WTC11 (cell line): ENCODE results near the gene PATE3. TPM values are rescaled to one million over a fixed set of nuclear protein-coding genes. Genes with fewer than 3 reads are reported as not detected.

Experiments used
- ATAC-seq: fragments of 200-7000 bp; cut with Tn5 transposase; 2 replicates; pipeline ENCODE4 v1.10.0; 2021; ENCODE audit warnings: mild to moderate bottlenecking, moderate library complexity
- CTCF ChIA-PET: fragments of 300-600 bp; sonication (Branson Sonifier 250); formaldehyde crosslinking; loops from one replicate; lab custom pipeline; 2021; ENCODE audit warnings: antibody characterized with exemption; lab: Charles Lee
- POLR2A ChIA-PET: fragments of 350-600 bp; sonication (Branson Sonifier 250); formaldehyde crosslinking; loops from one replicate; lab custom pipeline; 2021; ENCODE audit warnings: antibody characterized with exemption; lab: Charles Lee
- DNase-seq: peaks from one replicate; pipeline ENCODE4 v3.0.0; 2021; ENCODE audit warnings: low spot score
- H3K27ac Mint-ChIP-seq: 2 replicates; pipeline ENCODE4 v1.8.0; 2021; ENCODE audit warnings: mixed read lengths
- H3K27me3 Mint-ChIP-seq: 2 replicates; pipeline ENCODE4 v1.8.0; 2021; ENCODE audit warnings: low read depth, mild to moderate bottlenecking, moderate library complexity, mixed read lengths
- H3K36me3 Mint-ChIP-seq: 2 replicates; pipeline ENCODE4 v1.8.0; 2021; ENCODE audit warnings: mixed read lengths
- H3K4me1 Mint-ChIP-seq: 2 replicates; pipeline ENCODE4 v1.8.0; 2022; ENCODE audit warnings: mixed read lengths
- H3K4me3 Mint-ChIP-seq: 2 replicates; pipeline ENCODE4 v1.8.0; 2021; ENCODE audit warnings: mild to moderate bottlenecking, moderate library complexity, mixed read lengths
- H3K9me3 Mint-ChIP-seq: 2 replicates; pipeline ENCODE4 v1.8.0; 2021; ENCODE audit warnings: mixed read lengths
- CBFB ChIP-seq: sonication (generic); formaldehyde crosslinking; IDR thresholded peaks from 2 replicates; pipeline ENCODE4 v1.8.1; 2022; ENCODE audit warnings: mild to moderate bottlenecking, low read depth, missing genetic modification reagents
- E2F5 ChIP-seq: sonication (generic); formaldehyde crosslinking; IDR thresholded peaks from 2 replicates; pipeline ENCODE4 v1.8.1; 2022; ENCODE audit warnings: mild to moderate bottlenecking, moderate library complexity, missing genetic modification reagents
- ESRRA ChIP-seq: sonication (generic); formaldehyde crosslinking; IDR thresholded peaks from 2 replicates; pipeline ENCODE4 v1.8.1; 2022; ENCODE audit warnings: mild to moderate bottlenecking, missing genetic modification reagents, borderline replicate concordance
- GTF2I ChIP-seq: fragments of 250-450 bp; sonication (Bioruptor Pico); conservative IDR thresholded peaks from 2 replicates; pipeline ENCODE4 v1.4.0; 2021; ENCODE audit warnings: mild to moderate bottlenecking
- HMGXB4 ChIP-seq: sonication (generic); formaldehyde crosslinking; IDR thresholded peaks from 2 replicates; pipeline ENCODE4 v1.8.1; 2023; ENCODE audit warnings: mild to moderate bottlenecking, moderate library complexity, missing genetic modification reagents
- MYBL2 ChIP-seq: sonication (generic); formaldehyde crosslinking; IDR thresholded peaks from 2 replicates; pipeline ENCODE4 v1.8.1; 2023; ENCODE audit warnings: mild to moderate bottlenecking, moderate library complexity, missing genetic modification reagents
- PRDM15 ChIP-seq: sonication (generic); formaldehyde crosslinking; IDR thresholded peaks from 2 replicates; pipeline ENCODE4 v1.8.0; 2022; ENCODE audit warnings: missing genetic modification reagents
- RELA ChIP-seq: sonication (generic); formaldehyde crosslinking; IDR thresholded peaks from 2 replicates; pipeline ENCODE4 v1.8.1; 2022; ENCODE audit warnings: missing genetic modification reagents, mild to moderate bottlenecking, borderline replicate concordance
- TEAD4 ChIP-seq: sonication (generic); formaldehyde crosslinking; IDR thresholded peaks from 2 replicates; pipeline ENCODE4 v1.8.0; 2022; ENCODE audit warnings: mild to moderate bottlenecking, missing genetic modification reagents
- TP53 ChIP-seq: sonication (generic); formaldehyde crosslinking; IDR thresholded peaks from 2 replicates; pipeline ENCODE4 v1.8.1; 2023; ENCODE audit warnings: mild to moderate bottlenecking, missing genetic modification reagents
- ZNF396 ChIP-seq: fragments of 250-450 bp; sonication (Bioruptor Pico); IDR thresholded peaks from 2 replicates; pipeline ENCODE4 v1.8.0; 2021; ENCODE audit warnings: mild to moderate bottlenecking, moderate library complexity, borderline replicate concordance
- ZNF671 ChIP-seq: fragments of 250-450 bp; sonication (Bioruptor Pico); IDR thresholded peaks from 2 replicates; pipeline ENCODE4 v1.8.0; 2021; ENCODE audit warnings: mild to moderate bottlenecking
- ZSCAN18 ChIP-seq: fragments of 250-450 bp; sonication (Bioruptor Pico); IDR thresholded peaks from 2 replicates; pipeline ENCODE4 v2.1.2; 2022; ENCODE audit warnings: mild to moderate bottlenecking, moderate library complexity
- total RNA-seq: library from RNA; stranded (reverse); gene quantifications from 3 replicates; pipeline ENCODE4 v1.2.3, GENCODE V29; 2021

The PATE3 gene
- total RNA-seq, 1 experiment from 2014 or later = not detected

GRCh38 chr11:125745979-125746378 is 41.9 kb upstream of the PATE3 start, which contains the start of gene PATE1 (continued):
- TF ChIP-seq PRDM15 (no peak), ZSCAN18 (no peak)

- Mint-ChIP-seq H3K27me3 (peaks cover 9% of the 10 kb centered on the region), H3K4me1 (no peaks in the 10 kb centered on the region)
- POLR2A ChIA-PET = interaction anchor here (0.5 kb wide), 1 partner anchor 127 kb away, joined by 3 read pairs; no protein-coding TSS in a partner anchor
- ATAC-seq = peak; percentile 74
- no peak for TF ChIP-seq MYBL2 (CRISPR knock-in tag)
- no peak for TF ChIP-seq ZNF396 (CRISPR knock-in tag)
- no peak for TF ChIP-seq ESRRA (CRISPR knock-in tag)
- no peak for TF ChIP-seq CBFB (CRISPR knock-in tag)
- no peak for TF ChIP-seq TEAD4
- TF ChIP-seq HMGXB4 = no peak
- no peak for TF ChIP-seq RELA
- TF ChIP-seq, all 79 proteins: peak for 0
- Mint-ChIP-seq H3K9me3 (no peaks in the 10 kb centered on the region), H3K27ac (no peak overlapping the region), H3K36me3 (no peaks in the 10 kb centered on the region), H3K4me3 (no peak overlapping the region)
- DNase-seq = no peak
- CTCF ChIA-PET = interaction anchor here (0.7 to 1.8 kb wide), 16 partner anchors 9 to 298 kb away, joined by 3 to 7 read pairs (median 3); no protein-coding TSS in a partner anchor
Measured at GRCh38 chr11:125750629-125751028, 37.3 kb upstream of the PATE3 start.

GRCh38 chr11:125756050-125756449 is 31.9 kb upstream of the PATE3 start:
- POLR2A ChIA-PET = no interaction called here
- no peak overlapping the region for H3K4me3 Mint-ChIP-seq
- CTCF ChIA-PET = no interaction called here
- no peak for DNase-seq
- TF ChIP-seq ZNF671 (CRISPR knock-in tag) (no peak), E2F5 (no peak), ZSCAN18 (no peak), GTF2I (CRISPR knock-in tag) (no peak), TP53 (CRISPR knock-in tag) (no peak)
- TF ChIP-seq, all 79 proteins: peak for 0
- Mint-ChIP-seq H3K4me1 (no peaks in the 10 kb centered on the region), H3K27me3 (peaks cover 20% of the 10 kb centered on the region; the same call in 1 of the 2 replicates), H3K9me3 (peaks cover 11% of the 10 kb centered on the region), H3K27ac (no peak overlapping the region), H3K36me3 (no peaks in the 10 kb centered on the region)
- no peak for ATAC-seq
